HepG2 (cell line): ENCODE results near the gene GFOD1. TPM values are rescaled to one million over a fixed set of nuclear protein-coding genes. Genes with fewer than 3 reads are reported as not detected.

ENCODE experiments used
- GATA4 ChIP-seq: sonication (generic); IDR thresholded peaks from 2 replicates; pipeline ENCODE4 v1.6.1; 2016; ENCODE audit warnings: antibody characterized with exemption, low read depth, borderline replicate concordance
- HNRNPL ChIP-seq: fragments of 200-400 bp; formaldehyde crosslinking; IDR thresholded peaks from 2 replicates; pipeline ENCODE4 v1.6.1; 2017; ENCODE audit warnings: mild to moderate bottlenecking, low read depth, low read length
- KAT8 ChIP-seq: IDR thresholded peaks from 2 replicates; pipeline ENCODE4 v1.6.1; 2016; ENCODE audit warnings: missing genetic modification reagents, missing compliant biosample characterization
- MEIS1 ChIP-seq: sonication (generic); formaldehyde crosslinking; IDR thresholded peaks from 2 replicates; pipeline ENCODE4 v1.9.0; 2021; ENCODE audit warnings: mild to moderate bottlenecking, missing genetic modification reagents, moderate library complexity, borderline replicate concordance
- NFKBIZ ChIP-seq: IDR thresholded peaks from 2 replicates; pipeline ENCODE4 v1.6.1; 2018; ENCODE audit warnings: missing genetic modification reagents, missing compliant biosample characterization
- PHF5A ChIP-seq: IDR thresholded peaks from one replicate; pipeline ENCODE4 v1.6.1; 2018; ENCODE audit warnings: low read depth, missing genetic modification reagents; ENCODE audit not compliant: unreplicated experiment
- SSRP1 ChIP-seq: IDR thresholded peaks from 2 replicates; pipeline ENCODE4 v1.6.1; 2016; ENCODE audit warnings: control low read depth
- ZMAT3 ChIP-seq: sonication (generic); formaldehyde crosslinking; conservative IDR thresholded peaks from 2 replicates; pipeline ENCODE4 v1.7.0; 2021; ENCODE audit warnings: missing genetic modification reagents
- ZNF207 ChIP-seq: fragments of 450-650 bp; IDR thresholded peaks from 2 replicates; pipeline ENCODE4 v1.6.1; 2016; ENCODE audit warnings: antibody characterized with exemption, borderline replicate concordance
- ZNF3 ChIP-seq: IDR thresholded peaks from 2 replicates; pipeline ENCODE4 v1.7.0; 2017; ENCODE audit warnings: inconsistent platforms
- ZNF746 ChIP-seq: sonication (generic); formaldehyde crosslinking; IDR thresholded peaks from 2 replicates; pipeline ENCODE4 v1.8.0; 2022; ENCODE audit warnings: mild to moderate bottlenecking, missing genetic modification reagents
- polyA plus RNA-seq, 8 experiments: library from polyadenylated mRNA; depleted of rRNA in 3 of 8; stranded (reverse) in 7 of 8; unstranded in 1 of 8; fragments of >200 nt; fragmentation: Illumina TruSeq in 4 of 8; extraction: Trizol in 4 of 8; gene quantifications; 2 replicates each; pipeline versions ENCODE4 v1.2.1 to v1.2.3, GENCODE V29; 2011 to 2016; ENCODE audit warnings: low read depth in 4 of 8, missing spikeins in 1 of 8, mixed read lengths in 1 of 8; ENCODE audit not compliant: insufficient read depth in 1 of 8
- total RNA-seq, 5 experiments: library from RNA; depleted of rRNA; stranded (reverse); fragments of >200 nt; fragmentation: Illumina TruSeq; extraction: Trizol; gene quantifications; 2 replicates each; pipeline ENCODE4 v1.2.3, GENCODE V29; 2016; ENCODE audit warnings: low read depth in 1 of 5
- TF ChIP-seq, protein P1 (sequence below): sonication (generic); formaldehyde crosslinking; IDR thresholded peaks from 2 replicates; pipeline ENCODE4 v1.5.0; 2020; ENCODE audit warnings: mild to moderate bottlenecking, missing genetic modification reagents, borderline replicate concordance
- TF ChIP-seq, protein P2 (sequence below): sonication (generic); formaldehyde crosslinking; conservative IDR thresholded peaks from 2 replicates; pipeline ENCODE4 v1.8.0; 2022; ENCODE audit warnings: low read depth, missing genetic modification reagents
- TF ChIP-seq, protein P3 (sequence below): sonication (generic); formaldehyde crosslinking; IDR thresholded peaks from 2 replicates; pipeline ENCODE4 v1.9.0; 2021; ENCODE audit warnings: missing genetic modification reagents, borderline replicate concordance
- TF ChIP-seq, protein P4 (sequence below): sonication (generic); formaldehyde crosslinking; IDR thresholded peaks from 2 replicates; pipeline ENCODE4 v1.4.0; 2020; ENCODE audit warnings: missing genetic modification reagents, borderline replicate concordance

GFOD1 gene
- total and polyA plus RNA-seq, 2 of the 13 experiments (the other 11 are each of a cell fraction or from before 2014, with no cell fraction given), result 1.9 to 6.4 TPM

DNA sequence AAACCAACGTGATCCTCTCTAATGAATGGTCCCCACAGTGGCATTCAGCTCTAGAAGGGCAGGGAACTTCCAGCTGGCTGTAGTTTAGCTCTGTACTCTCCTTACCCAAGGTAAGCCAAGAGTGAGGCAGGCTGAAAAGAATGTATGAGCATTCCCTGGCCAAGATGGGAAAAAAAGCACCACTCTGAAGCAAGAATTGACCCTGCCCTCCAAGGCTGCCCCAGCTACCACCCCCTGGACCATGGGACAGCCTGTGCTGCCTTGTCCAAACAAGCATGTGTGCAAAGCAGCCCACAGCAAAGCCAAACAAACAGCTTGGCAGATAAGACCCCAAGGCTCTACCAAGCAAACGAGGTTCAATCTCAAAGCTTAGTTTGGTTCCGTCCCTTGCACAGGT lies 73.9 kb downstream of the GFOD1 start (continued):
- TF ChIP-seq, protein P1, sequence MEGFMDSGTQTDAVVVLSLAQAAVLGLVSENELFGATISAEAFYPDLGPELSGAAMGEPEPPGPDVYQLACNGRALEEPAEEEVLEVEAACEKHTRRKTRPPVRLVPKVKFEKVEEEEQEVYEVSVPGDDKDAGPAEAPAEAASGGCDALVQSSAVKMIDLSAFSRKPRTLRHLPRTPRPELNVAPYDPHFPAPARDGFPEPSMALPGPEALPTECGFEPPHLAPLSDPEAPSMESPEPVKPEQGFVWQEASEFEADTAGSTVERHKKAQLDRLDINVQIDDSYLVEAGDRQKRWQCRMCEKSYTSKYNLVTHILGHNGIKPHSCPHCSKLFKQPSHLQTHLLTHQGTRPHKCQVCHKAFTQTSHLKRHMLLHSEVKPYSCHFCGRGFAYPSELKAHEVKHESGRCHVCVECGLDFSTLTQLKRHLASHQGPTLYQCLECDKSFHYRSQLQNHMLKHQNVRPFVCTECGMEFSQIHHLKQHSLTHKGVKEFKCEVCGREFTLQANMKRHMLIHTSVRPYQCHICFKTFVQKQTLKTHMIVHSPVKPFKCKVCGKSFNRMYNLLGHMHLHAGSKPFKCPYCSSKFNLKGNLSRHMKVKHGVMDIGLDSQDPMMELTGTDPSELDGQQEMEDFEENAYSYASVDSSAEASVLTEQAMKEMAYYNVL (CRISPR knock-in tag), result no peak
- TF ChIP-seq, protein P2, sequence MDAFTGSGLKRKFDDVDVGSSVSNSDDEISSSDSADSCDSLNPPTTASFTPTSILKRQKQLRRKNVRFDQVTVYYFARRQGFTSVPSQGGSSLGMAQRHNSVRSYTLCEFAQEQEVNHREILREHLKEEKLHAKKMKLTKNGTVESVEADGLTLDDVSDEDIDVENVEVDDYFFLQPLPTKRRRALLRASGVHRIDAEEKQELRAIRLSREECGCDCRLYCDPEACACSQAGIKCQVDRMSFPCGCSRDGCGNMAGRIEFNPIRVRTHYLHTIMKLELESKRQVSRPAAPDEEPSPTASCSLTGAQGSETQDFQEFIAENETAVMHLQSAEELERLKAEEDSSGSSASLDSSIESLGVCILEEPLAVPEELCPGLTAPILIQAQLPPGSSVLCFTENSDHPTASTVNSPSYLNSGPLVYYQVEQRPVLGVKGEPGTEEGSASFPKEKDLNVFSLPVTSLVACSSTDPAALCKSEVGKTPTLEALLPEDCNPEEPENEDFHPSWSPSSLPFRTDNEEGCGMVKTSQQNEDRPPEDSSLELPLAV (CRISPR knock-in tag), result no peak
- TF ChIP-seq, protein P3, sequence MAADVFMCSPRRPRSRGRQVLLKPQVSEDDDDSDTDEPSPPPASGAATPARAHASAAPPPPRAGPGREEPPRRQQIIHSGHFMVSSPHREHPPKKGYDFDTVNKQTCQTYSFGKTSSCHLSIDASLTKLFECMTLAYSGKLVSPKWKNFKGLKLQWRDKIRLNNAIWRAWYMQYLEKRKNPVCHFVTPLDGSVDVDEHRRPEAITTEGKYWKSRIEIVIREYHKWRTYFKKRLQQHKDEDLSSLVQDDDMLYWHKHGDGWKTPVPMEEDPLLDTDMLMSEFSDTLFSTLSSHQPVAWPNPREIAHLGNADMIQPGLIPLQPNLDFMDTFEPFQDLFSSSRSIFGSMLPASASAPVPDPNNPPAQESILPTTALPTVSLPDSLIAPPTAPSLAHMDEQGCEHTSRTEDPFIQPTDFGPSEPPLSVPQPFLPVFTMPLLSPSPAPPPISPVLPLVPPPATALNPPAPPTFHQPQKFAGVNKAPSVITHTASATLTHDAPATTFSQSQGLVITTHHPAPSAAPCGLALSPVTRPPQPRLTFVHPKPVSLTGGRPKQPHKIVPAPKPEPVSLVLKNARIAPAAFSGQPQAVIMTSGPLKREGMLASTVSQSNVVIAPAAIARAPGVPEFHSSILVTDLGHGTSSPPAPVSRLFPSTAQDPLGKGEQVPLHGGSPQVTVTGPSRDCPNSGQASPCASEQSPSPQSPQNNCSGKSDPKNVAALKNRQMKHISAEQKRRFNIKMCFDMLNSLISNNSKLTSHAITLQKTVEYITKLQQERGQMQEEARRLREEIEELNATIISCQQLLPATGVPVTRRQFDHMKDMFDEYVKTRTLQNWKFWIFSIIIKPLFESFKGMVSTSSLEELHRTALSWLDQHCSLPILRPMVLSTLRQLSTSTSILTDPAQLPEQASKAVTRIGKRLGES (CRISPR knock-in tag), result peak; percentile 32; the same call in 1 of the 2 replicates
- TF ChIP-seq ZMAT3 (CRISPR knock-in tag), result no peak
- TF ChIP-seq NFKBIZ (CRISPR knock-in tag), result peak; percentile 20; the same call in 1 of the 2 replicates
- no peak for TF ChIP-seq MEIS1 (CRISPR knock-in tag)
- TF ChIP-seq GATA4, result peak; percentile 79; the same call in 1 of the 2 replicates
- no peak for TF ChIP-seq ZNF3 (CRISPR knock-in tag)
- TF ChIP-seq, protein P4, sequence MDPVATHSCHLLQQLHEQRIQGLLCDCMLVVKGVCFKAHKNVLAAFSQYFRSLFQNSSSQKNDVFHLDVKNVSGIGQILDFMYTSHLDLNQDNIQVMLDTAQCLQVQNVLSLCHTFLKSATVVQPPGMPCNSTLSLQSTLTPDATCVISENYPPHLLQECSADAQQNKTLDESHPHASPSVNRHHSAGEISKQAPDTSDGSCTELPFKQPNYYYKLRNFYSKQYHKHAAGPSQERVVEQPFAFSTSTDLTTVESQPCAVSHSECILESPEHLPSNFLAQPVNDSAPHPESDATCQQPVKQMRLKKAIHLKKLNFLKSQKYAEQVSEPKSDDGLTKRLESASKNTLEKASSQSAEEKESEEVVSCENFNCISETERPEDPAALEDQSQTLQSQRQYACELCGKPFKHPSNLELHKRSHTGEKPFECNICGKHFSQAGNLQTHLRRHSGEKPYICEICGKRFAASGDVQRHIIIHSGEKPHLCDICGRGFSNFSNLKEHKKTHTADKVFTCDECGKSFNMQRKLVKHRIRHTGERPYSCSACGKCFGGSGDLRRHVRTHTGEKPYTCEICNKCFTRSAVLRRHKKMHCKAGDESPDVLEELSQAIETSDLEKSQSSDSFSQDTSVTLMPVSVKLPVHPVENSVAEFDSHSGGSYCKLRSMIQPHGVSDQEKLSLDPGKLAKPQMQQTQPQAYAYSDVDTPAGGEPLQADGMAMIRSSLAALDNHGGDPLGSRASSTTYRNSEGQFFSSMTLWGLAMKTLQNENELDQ (CRISPR knock-in tag), result no peak
- no peak for TF ChIP-seq ZNF207
- no peak for TF ChIP-seq SSRP1
- no peak; the same call in 1 of the 2 replicates for TF ChIP-seq ZNF746 (CRISPR knock-in tag)
- no peak for TF ChIP-seq PHF5A
- TF ChIP-seq HNRNPL, result 0 out of 2 replicates have a peak, but pooled peaks have one; percentile 55
- 0 out of 2 replicates have a peak, but pooled peaks have one; percentile 20 for TF ChIP-seq KAT8 (CRISPR knock-in tag)
